Measurements from ENCODE around the gene CLTCL1. TPM values are rescaled to one million over a fixed set of nuclear protein-coding genes. Genes with fewer than 3 reads are reported as not detected.

The CLTCL1 gene
- total RNA-seq, 2 donors from 2014 or later, result 0.16 to 1.0 TPM

- H3K27ac Mint-ChIP-seq, result no peak overlapping the region
- peak overlapping the region; percentile 50 for H3K4me3 Mint-ChIP-seq
- DNase-seq (no peak), ATAC-seq (no peak)
- H3K4me1 Mint-ChIP-seq, result peaks cover 29% of the 10 kb centered on the region
- no peaks in the 10 kb centered on the region for H3K27me3 Mint-ChIP-seq
- H3K9me3 ChIP-seq (ENCODE audit: control insufficient read depth, low read length, poor library complexity, severe bottlenecking), result no peaks in the 10 kb centered on the region
- peaks cover 3% of the 10 kb centered on the region for H3K36me3 Mint-ChIP-seq (ENCODE audit: low read depth)
These were observed 115.8 kb downstream of the CLTCL1 start for GRCh38 chr22:19175602-19176174.

- peaks cover 34% of the 10 kb centered on the region for H3K4me1 Mint-ChIP-seq
- H3K27ac Mint-ChIP-seq, result no peak overlapping the region
- H3K9me3 ChIP-seq (ENCODE audit: control insufficient read depth, low read length, poor library complexity, severe bottlenecking), result no peaks in the 10 kb centered on the region
- no peak overlapping the region for H3K4me3 Mint-ChIP-seq
- no peak for DNase-seq
- peaks cover 6% of the 10 kb centered on the region for H3K36me3 Mint-ChIP-seq (ENCODE audit: low read depth)
- peaks cover 6% of the 10 kb centered on the region for H3K27me3 Mint-ChIP-seq
- no peak for ATAC-seq
These were observed 116.4 kb downstream of the CLTCL1 start for GRCh38 chr22:19175026-19175601.

DNA sequence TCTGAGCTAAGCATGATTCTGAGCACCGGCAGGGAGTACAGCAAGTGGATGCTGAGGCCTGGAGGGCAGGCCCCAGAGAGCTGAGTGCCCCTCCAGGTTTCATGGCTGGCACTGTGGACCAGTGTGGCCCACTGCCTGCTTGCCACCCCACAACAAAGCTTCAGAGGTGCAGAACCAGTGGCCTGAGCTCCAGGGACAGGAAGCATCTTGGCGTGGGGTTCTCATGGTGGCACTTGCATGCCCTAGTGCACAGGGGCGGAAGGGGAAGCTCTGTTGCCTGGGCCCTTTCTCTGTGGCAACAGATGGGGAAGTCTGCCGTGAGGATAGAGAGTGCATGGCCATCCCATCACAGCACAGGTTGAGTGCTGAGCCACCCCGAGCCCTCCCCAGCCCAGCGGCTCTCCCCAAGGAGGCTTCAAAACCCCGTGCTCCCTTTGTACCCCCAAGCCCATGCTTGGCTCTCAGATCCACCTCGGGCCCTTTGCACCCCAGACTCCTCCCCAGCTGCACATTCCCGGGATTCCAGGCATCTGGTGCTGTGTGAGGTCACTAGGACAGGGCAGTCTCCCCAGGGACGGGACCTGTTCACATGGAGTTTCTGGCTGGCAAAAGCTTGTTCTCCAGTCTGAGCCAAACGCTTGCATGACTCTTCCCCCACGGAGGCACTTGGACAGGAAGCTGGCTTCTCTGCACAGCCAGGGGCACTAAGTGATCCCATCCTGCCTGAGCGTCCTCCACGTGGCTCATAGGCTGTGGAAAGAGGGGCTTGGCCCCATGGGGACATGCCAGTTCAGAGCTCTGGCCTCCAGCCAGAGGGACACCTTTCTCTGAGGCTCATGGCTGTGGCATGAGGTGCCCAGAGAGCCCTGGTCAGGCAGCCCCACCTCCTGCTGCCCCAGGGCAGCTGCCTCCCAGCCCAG is 117.2 kb downstream of the CLTCL1 start:
- Mint-ChIP-seq H3K4me3 (no peak overlapping the region), H3K27me3 (peaks cover 10% of the 10 kb centered on the region), H3K4me1 (peaks cover 31% of the 10 kb centered on the region), H3K36me3 (ENCODE audit: low read depth) (peaks cover 6% of the 10 kb centered on the region), H3K27ac (no peak overlapping the region)
- H3K9me3 ChIP-seq (ENCODE audit: control insufficient read depth, low read length, poor library complexity, severe bottlenecking), result no peaks in the 10 kb centered on the region
- ATAC-seq (no peak), DNase-seq (no peak)

- no peaks in the 10 kb centered on the region for H3K9me3 ChIP-seq (ENCODE audit: control insufficient read depth, low read length, poor library complexity, severe bottlenecking)
- Mint-ChIP-seq H3K27ac (peak overlapping the region; percentile 86), H3K27me3 (peaks cover 20% of the 10 kb centered on the region), H3K36me3 (ENCODE audit: low read depth) (peaks cover 13% of the 10 kb centered on the region), H3K4me3 (peak overlapping the region; percentile 95), H3K4me1 (peaks cover 34% of the 10 kb centered on the region)
- DNase-seq (no peak), ATAC-seq (no peak)
These were observed 118.2 kb downstream of the CLTCL1 start for GRCh38 chr22:19173047-19174035.

GRCh38 chr22:19172213-19173046 is 119.1 kb downstream of the CLTCL1 start:
- H3K4me3 Mint-ChIP-seq, result peak overlapping the region; percentile 95

GRCh38 chr22:19169947-19170318 is 121.6 kb downstream of the CLTCL1 start:
- H3K27ac Mint-ChIP-seq, result peak overlapping the region; percentile 86
- H3K27me3 Mint-ChIP-seq, result peaks cover 41% of the 10 kb centered on the region
- H3K4me3 Mint-ChIP-seq, result no peak overlapping the region
- no peaks in the 10 kb centered on the region for H3K9me3 ChIP-seq (ENCODE audit: control insufficient read depth, low read length, poor library complexity, severe bottlenecking)
- H3K4me1 Mint-ChIP-seq, result peaks cover 32% of the 10 kb centered on the region
- ATAC-seq, result no peak
- no peak for DNase-seq
- H3K36me3 Mint-ChIP-seq (ENCODE audit: low read depth), result peaks cover 15% of the 10 kb centered on the region

More at GRCh38 chr22:19172213-19173046, 119.1 kb downstream of the CLTCL1 start:
- DNase-seq, result no peak
- H3K27me3 Mint-ChIP-seq, result peaks cover 29% of the 10 kb centered on the region
- peak overlapping the region; percentile 86 for H3K27ac Mint-ChIP-seq
- ATAC-seq, result no peak
- peaks cover 15% of the 10 kb centered on the region for H3K36me3 Mint-ChIP-seq (ENCODE audit: low read depth)
- H3K9me3 ChIP-seq (ENCODE audit: control insufficient read depth, low read length, poor library complexity, severe bottlenecking), result no peaks in the 10 kb centered on the region
- H3K4me1 Mint-ChIP-seq, result peaks cover 34% of the 10 kb centered on the region

GRCh38 chr22:19169002-19169946 is 122.2 kb downstream of the CLTCL1 start:
- H3K4me1 Mint-ChIP-seq, result peaks cover 32% of the 10 kb centered on the region
- H3K27me3 Mint-ChIP-seq, result peaks cover 46% of the 10 kb centered on the region
- peaks cover 15% of the 10 kb centered on the region for H3K36me3 Mint-ChIP-seq (ENCODE audit: low read depth)
- DNase-seq, result no peak
- no peak overlapping the region for H3K27ac Mint-ChIP-seq
- H3K4me3 Mint-ChIP-seq, result peak overlapping the region; percentile 79
- no peak for ATAC-seq
- H3K9me3 ChIP-seq (ENCODE audit: control insufficient read depth, low read length, poor library complexity, severe bottlenecking), result no peaks in the 10 kb centered on the region

DNA sequence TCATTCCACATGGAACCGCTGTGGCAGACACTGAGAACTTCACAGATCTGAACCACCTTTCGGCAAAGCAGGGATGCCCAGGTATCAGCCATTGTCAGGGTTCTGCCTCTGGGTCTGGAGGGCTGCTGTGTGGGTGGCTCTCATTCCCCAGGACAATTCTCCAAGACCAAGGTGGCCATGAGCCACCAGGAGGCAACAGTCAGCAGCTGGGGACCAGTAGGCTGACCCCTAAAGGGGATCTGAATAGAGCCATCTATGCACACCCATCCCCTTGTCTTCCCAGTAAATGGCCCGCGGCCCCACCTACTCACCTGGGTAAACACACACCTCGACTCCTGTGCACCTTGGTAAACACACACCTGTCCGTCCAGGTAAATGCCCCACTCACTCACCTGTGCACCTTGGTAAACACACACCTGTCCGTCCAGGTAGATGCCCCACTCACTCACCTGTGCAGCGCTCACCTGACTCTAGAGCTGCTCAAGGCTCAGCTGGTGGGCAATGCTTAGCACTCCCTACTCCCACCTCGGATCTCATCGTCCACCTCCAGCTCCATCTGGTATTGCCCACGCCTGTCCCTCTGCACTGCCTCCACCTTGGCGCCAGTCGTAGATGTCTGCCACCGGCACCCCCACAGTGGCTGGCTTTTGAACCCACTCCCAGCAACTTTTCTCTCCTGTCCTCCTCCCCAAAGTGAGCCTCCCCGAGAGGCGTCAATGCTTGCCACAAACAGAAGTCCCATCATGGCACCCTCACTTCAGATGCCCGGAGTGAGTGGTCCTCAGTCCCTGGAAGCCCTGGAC is 123.2 kb downstream of the CLTCL1 start:
- Mint-ChIP-seq H3K27ac (no peak overlapping the region), H3K4me3 (peak overlapping the region; percentile 79), H3K36me3 (ENCODE audit: low read depth) (peaks cover 15% of the 10 kb centered on the region), H3K27me3 (peaks cover 46% of the 10 kb centered on the region), H3K4me1 (peaks cover 29% of the 10 kb centered on the region)
- ATAC-seq (no peak), DNase-seq (no peak)
- no peaks in the 10 kb centered on the region for H3K9me3 ChIP-seq (ENCODE audit: control insufficient read depth, low read length, poor library complexity, severe bottlenecking)

DNA sequence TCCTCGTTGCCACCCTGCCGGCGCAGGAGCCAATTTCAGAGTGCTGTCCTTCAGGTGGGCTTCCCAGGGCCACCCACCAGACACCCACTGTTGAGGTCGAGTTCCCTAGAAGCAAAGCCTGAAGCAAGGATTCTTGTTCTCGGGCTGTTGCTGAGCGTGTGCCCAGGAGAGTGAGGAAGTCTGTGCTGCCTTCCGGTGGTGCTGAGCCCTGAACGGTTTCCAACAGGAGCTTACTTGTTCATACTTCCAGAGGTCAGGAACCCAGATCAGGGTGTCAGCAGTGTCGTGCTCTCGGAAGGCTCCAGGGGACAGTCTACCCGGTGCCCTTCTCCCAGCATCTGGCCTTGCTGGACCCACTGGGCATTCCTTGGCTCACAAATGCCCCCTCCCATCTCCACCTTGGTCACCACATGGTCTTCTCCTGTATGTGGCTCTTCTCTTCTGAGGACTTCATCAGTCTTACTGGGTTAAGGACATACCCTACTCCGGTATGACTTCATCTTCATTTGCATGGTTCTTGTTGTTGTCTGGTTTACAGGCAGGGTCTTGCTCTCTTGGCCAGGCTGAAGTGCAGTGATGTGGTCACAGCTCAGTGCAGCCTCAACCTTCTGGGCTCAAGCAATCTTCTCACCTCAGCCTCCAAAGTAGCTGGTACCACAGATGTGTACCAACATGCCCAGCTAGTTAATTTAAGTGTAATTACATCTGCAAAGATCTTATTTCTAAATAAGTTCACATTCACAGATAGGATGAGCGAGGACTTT is 124.2 kb downstream of the CLTCL1 start:
- no peak overlapping the region for H3K27ac Mint-ChIP-seq
- ATAC-seq (no peak), DNase-seq (no peak)
- H3K4me3 Mint-ChIP-seq, result no peak overlapping the region
- H3K27me3 Mint-ChIP-seq, result peaks cover 46% of the 10 kb centered on the region
- no peaks in the 10 kb centered on the region for H3K9me3 ChIP-seq (ENCODE audit: control insufficient read depth, low read length, poor library complexity, severe bottlenecking)
- peaks cover 15% of the 10 kb centered on the region for H3K36me3 Mint-ChIP-seq (ENCODE audit: low read depth)
- peaks cover 20% of the 10 kb centered on the region for H3K4me1 Mint-ChIP-seq

GRCh38 chr22:19166421-19166820 is 125.1 kb downstream of the CLTCL1 start:
- no peaks in the 10 kb centered on the region for H3K9me3 ChIP-seq (ENCODE audit: control insufficient read depth, low read length, poor library complexity, severe bottlenecking)
- Mint-ChIP-seq H3K4me3 (no peak overlapping the region), H3K27ac (no peak overlapping the region), H3K27me3 (peaks cover 46% of the 10 kb centered on the region), H3K36me3 (ENCODE audit: low read depth) (peaks cover 15% of the 10 kb centered on the region), H3K4me1 (peaks cover 15% of the 10 kb centered on the region)
- no peak for ATAC-seq
- DNase-seq, result no peak

Measured in T-helper 17 cell (primary cell).